GM19395 (cell line): ENCODE data around the gene CCDC51.

Source experiments
- ATAC-seq: cut with Tn5 transposase; IDR thresholded peaks from one replicate; pipeline ENCODE4 v1.9.1; 2021; ENCODE audit warnings: mild to moderate bottlenecking, moderate library complexity; ENCODE audit not compliant: unreplicated experiment

The CCDC51 gene

DNA sequence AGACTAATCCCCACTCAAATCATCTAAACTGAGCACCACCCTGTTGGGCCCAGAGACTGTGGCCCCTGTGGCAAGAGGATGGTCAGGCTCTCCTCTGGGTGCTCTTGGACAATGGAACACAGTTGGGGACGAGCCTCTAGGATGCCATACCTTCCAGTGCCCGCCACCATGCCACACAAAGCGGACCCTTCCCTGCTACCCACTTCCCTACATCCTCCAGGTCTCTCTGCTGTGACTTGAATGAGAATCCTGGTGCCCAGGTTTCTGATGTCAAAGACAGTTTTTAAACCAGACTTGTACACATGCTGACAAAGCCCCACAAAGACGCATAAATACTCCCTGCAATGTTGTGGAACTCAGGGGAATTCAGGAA, 4.7 kb downstream of the CCDC51 start:
- ATAC-seq = no peak

- no peak for ATAC-seq
Measured at GRCh38 chr3:48434591-48435222, 5.2 kb downstream of the CCDC51 start.

DNA sequence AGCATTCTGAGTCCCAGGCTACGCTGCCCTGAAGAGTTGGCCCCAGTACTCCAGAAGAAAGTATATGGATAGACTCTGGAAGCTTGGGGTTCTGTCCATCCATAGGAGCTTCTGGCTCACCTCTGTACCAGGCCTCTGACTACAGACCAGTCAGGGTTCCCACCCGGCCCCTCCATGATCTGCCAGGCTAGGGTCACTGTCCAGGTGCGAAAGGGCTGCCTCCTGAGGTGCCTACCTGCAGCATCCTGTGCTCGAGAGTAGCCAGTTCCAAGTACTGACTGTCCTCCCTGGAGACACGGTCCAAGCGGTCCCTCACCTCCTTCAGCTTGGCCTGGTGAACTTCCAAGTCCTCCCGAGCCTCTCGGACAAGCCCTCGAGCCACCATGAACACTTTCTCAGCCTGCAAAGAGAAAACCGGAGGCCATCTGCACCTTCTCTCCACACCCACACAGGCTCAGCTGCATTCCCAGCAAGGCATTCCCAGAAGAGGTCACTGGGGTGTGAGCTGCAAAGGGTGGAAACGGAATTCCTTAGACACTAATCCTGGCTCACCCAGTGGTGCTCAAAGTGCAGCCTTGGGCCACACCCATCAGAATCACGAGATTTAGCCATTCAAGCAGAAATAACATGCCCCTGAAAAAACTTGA, 6.3 kb downstream of the CCDC51 start:
- no peak for ATAC-seq

- ATAC-seq = no peak
Measured at GRCh38 chr3:48432411-48433371, 7.2 kb downstream of the CCDC51 start.

DNA sequence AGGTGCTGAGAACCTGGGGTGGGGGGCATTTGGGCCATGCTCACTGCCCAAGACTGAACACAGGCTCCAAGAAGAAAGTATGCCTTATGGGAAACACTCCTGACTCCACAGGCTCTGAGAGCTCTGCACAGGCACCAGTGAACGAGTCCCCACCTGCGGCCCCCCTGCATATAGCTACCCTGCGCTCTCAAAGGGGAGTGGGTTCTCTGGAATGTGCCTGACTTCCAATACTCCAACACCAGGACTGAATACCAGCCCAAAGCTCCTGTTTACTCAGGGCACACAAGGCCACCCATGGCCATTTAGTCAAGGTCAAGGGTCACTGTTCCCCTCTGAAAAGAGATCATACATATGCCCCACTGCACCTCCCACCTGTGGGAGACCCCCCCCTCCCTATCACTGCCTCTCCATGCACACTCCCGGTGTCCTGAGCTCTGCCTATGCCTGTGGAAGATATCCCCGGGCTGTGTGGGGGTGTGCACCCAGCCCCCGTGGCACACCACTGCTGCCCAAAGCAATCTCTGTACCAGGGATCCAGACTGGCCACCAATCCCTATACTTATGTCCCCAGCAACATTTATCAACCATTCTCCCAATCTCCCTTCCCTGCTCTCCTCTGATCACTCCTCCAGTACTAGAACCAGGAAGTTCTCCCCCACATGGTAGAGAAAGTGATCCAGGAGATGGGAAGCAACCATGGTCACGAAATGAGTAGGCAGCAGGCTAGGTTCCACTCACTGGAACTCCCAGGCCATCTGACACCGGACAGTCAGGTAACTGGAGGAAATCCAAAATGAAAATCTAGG, 8.5 kb downstream of the CCDC51 start:
- no peak for ATAC-seq

- no peak for ATAC-seq
Measured at GRCh38 chr3:48430708-48431101, 9.2 kb downstream of the CCDC51 start.

- ATAC-seq = no peak
Measured at GRCh38 chr3:48429960-48430707, 9.8 kb downstream of the CCDC51 start, which contains the start of gene PLXNB1. TSS of gene PLXNB1 (minus strand) at chr3:48430086. CDS start at chr3:48424611, 5,475 bp downstream.

DNA sequence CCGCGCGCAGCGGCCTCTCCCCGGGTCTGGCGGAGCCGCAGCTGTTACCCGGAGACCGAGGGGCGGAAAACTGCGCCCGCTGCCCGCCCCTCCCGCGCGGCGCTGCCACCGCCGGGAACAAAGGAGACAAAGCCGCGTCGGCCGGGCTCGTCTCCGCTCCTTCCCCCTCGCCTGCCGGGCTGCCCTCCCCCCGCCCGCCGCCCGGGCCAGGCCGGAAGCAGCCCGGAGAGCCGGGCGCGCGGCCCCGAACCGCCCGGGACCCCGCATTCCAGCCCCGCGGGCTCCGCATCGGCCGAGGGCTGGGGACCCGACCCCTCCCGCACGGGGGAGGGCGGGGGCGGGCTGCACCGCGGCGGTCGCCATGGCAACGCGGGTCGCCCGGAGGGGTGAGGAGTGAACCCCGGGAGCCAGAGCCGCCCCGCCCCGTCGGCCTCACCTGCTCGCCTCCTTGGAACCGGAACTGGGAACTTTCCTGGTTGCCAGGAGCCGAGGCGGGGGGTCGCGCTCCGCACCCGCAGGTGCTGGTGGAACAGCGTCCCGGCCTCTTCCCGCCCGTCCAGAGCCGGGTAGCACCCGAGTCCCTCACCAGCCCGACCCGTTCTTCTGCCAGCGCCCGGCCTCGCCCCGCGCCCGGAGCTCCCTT, 10.5 kb downstream of the CCDC51 start:
- no peak for ATAC-seq

DNA sequence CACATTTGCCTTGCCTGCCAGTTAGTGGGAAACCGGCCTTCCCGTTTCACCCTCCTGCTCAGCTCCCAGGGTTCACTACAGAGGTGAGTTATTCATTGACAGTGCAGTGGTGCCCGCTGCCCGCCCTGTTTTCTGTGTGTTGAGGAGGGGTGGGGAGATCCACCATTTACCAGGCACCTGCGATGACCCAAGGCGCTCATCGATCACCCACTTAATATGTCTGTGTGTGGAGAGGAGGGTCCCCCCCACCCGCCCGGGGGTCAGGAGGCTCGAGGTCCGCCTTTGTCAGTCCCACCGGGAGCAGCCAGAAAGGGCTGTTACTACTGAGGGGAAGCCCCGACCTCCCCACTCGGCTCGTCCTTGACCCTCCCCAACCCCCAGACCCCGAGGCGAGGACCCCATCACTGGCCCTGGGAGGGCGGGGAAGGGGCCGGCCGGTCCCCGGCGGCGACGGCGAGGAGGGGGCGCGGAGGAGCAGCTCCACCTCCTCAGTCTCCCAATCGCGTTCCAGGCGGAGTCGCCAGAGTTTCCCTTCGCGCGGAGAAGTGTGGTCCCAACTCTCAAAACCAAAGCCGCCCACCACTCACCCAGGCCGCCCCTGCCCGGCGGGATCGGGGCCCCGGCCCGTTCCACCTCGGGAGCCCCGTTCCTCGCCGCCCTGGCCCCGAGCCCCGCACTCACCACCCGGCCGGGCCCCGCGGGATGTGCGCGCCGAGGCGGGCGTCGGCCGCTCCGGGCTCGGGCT, 11.2 kb downstream of the CCDC51 start:
- ATAC-seq = no peak

DNA sequence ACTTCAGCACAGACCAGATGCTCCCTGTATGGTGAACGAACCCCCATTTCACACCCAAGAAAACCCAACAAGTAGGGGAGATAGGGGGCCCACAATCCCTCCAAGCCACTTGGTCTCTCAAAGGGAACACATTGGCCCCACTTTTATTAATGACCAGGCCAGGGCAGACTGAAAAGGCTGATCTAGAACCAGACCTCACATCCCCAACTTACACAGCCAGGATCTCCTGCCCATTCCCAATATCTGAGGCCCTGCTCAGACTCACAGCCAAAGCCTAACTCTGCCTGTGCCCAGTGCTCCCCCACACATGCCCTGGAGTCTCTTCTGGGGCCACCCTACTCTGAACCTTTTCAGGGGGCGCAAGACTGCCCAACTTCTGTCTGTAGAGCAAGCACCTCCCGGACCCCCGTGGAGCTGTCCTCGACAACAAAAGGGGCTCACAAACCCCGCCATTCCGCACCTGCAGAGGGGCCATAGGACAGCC, 11.8 kb downstream of the CCDC51 start:
- ATAC-seq = no peak

- no peak for ATAC-seq
Measured at GRCh38 chr3:48427630-48427962, 12.3 kb downstream of the CCDC51 start.

GRCh38 chr3:48426944-48427629, 12.8 kb downstream of the CCDC51 start:
- no peak for ATAC-seq

GRCh38 chr3:48426401-48426909, 13.5 kb downstream of the CCDC51 start:
- no peak for ATAC-seq

DNA sequence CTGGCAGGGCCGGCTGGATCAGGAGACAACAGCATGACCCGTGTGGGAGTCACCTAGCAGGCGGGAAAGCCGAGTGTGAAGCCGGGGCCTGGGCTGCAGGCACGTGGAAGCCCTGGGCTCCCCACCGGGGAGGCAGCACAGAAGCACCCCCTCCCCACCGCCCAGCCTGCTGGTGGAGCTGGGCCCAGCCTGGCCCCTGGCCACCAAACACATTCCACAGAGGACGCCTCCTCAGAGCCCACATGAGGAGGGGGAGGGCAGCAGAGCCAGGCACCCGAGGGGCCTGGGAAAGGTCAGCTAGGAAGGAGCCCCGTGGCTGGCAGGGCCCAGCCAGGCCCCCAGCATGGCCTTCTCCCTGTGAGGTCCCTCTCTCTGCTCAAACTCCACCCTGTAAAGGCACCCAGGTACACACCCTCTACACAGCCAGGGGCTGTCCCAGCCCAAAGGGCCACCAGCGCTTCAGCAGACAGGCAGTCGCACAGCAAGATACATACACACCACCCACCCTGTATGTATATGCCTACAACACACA, 14.6 kb downstream of the CCDC51 start:
- no peak for ATAC-seq

- ATAC-seq = no peak
Measured at GRCh38 chr3:48423883-48424695, 15.8 kb downstream of the CCDC51 start.

GRCh38 chr3:48423241-48423882, 16.6 kb downstream of the CCDC51 start:
- ATAC-seq = no peak

GRCh38 chr3:48422681-48423080, 17.2 kb downstream of the CCDC51 start:
- ATAC-seq = no peak
